ENCODE results near the gene GPR31. TPM values are rescaled to one million over a fixed set of nuclear protein-coding genes. Genes with fewer than 3 reads are reported as not detected.
"Not testable (repeated sequence)": the region's sequence is repeated elsewhere in the genome, so short reads cannot be mapped to it uniquely, and the experiment has no call there.

The GPR31 gene
- not detected in 2 replicates for total RNA-seq

GRCh38 chr6:167157863-167158262, at the start of gene GPR31:
GPR31 (minus strand) TSS chr6:167157980; CDS start chr6:167157831, 149 bp downstream.
- Histone ChIP-seq H3K27me3 (ENCODE audit: control insufficient read depth, insufficient read depth, low read length) (no peaks in the 10 kb centered on the region), H3K4me3 (ENCODE audit: low read depth, low read length) (no peak within 1 kb of the TSS), H3K36me3 (ENCODE audit: control insufficient read depth, insufficient read depth, low read length) (no peaks in the 10 kb centered on the region)
- no peak for DNase-seq (ENCODE audit: low read depth)
- TF ChIP-seq CTCF (IDR thresholded peaks at IDR 0.05; ENCODE audit: insufficient read depth, low read length, poor library complexity, severe bottlenecking): no peak

GRCh38 chr6:167207527-167207926, 49.7 kb upstream of the GPR31 start:
- no peak overlapping the region for H3K4me3 ChIP-seq (ENCODE audit: low read depth, low read length)
- no peak for DNase-seq (ENCODE audit: low read depth)
- H3K27me3 ChIP-seq (ENCODE audit: control insufficient read depth, insufficient read depth, low read length): peaks cover 3% of the 10 kb centered on the region
- no peaks in the 10 kb centered on the region for H3K36me3 ChIP-seq (ENCODE audit: control insufficient read depth, insufficient read depth, low read length)
- TF ChIP-seq CTCF (IDR thresholded peaks at IDR 0.05; ENCODE audit: insufficient read depth, low read length, poor library complexity, severe bottlenecking): no peak

GRCh38 chr6:167205316-167205715, 47.5 kb upstream of the GPR31 start:
- H3K36me3 ChIP-seq (ENCODE audit: control insufficient read depth, insufficient read depth, low read length); H3K27me3 ChIP-seq (ENCODE audit: control insufficient read depth, insufficient read depth, low read length); H3K4me3 ChIP-seq (ENCODE audit: low read depth, low read length): not testable (repeated sequence)
- peak; percentile 7 for DNase-seq (ENCODE audit: low read depth)

- not testable (repeated sequence) for H3K36me3 ChIP-seq (ENCODE audit: control insufficient read depth, insufficient read depth, low read length); H3K27me3 ChIP-seq (ENCODE audit: control insufficient read depth, insufficient read depth, low read length); H3K4me3 ChIP-seq (ENCODE audit: low read depth, low read length)
- peak; percentile 25 for DNase-seq (ENCODE audit: low read depth)
Measured at GRCh38 chr6:167204059-167204348, 46.2 kb upstream of the GPR31 start.

- not testable (repeated sequence) for H3K36me3 ChIP-seq (ENCODE audit: control insufficient read depth, insufficient read depth, low read length); H3K4me3 ChIP-seq (ENCODE audit: low read depth, low read length); DNase-seq (ENCODE audit: low read depth); H3K27me3 ChIP-seq (ENCODE audit: control insufficient read depth, insufficient read depth, low read length)
Measured at GRCh38 chr6:167203261-167204058, 45.7 kb upstream of the GPR31 start.

- H3K4me3 ChIP-seq (ENCODE audit: low read depth, low read length); DNase-seq (ENCODE audit: low read depth); H3K27me3 ChIP-seq (ENCODE audit: control insufficient read depth, insufficient read depth, low read length); H3K36me3 ChIP-seq (ENCODE audit: control insufficient read depth, insufficient read depth, low read length): not testable (repeated sequence)
Measured at GRCh38 chr6:167202613-167203012, 44.8 kb upstream of the GPR31 start.

GRCh38 chr6:167200806-167201205, 43.0 kb upstream of the GPR31 start:
- Histone ChIP-seq H3K4me3 (ENCODE audit: low read depth, low read length) (no peak overlapping the region), H3K36me3 (ENCODE audit: control insufficient read depth, insufficient read depth, low read length) (no peaks in the 10 kb centered on the region), H3K27me3 (ENCODE audit: control insufficient read depth, insufficient read depth, low read length) (peaks cover 2% of the 10 kb centered on the region)
- TF ChIP-seq CTCF (IDR thresholded peaks at IDR 0.05; ENCODE audit: insufficient read depth, low read length, poor library complexity, severe bottlenecking): no peak
- no peak for DNase-seq (ENCODE audit: low read depth)

GRCh38 chr6:167195941-167196610, 38.3 kb upstream of the GPR31 start:
- not testable (repeated sequence) for H3K36me3 ChIP-seq (ENCODE audit: control insufficient read depth, insufficient read depth, low read length); H3K4me3 ChIP-seq (ENCODE audit: low read depth, low read length); DNase-seq (ENCODE audit: low read depth); H3K27me3 ChIP-seq (ENCODE audit: control insufficient read depth, insufficient read depth, low read length)

- H3K4me3 ChIP-seq (ENCODE audit: low read depth, low read length); H3K27me3 ChIP-seq (ENCODE audit: control insufficient read depth, insufficient read depth, low read length); H3K36me3 ChIP-seq (ENCODE audit: control insufficient read depth, insufficient read depth, low read length); DNase-seq (ENCODE audit: low read depth): not testable (repeated sequence)
Measured at GRCh38 chr6:167193515-167194125, 35.8 kb upstream of the GPR31 start.

GRCh38 chr6:167191043-167191583, 33.3 kb upstream of the GPR31 start:
- DNase-seq (ENCODE audit: low read depth); H3K36me3 ChIP-seq (ENCODE audit: control insufficient read depth, insufficient read depth, low read length); H3K4me3 ChIP-seq (ENCODE audit: low read depth, low read length); H3K27me3 ChIP-seq (ENCODE audit: control insufficient read depth, insufficient read depth, low read length): not testable (repeated sequence)

GRCh38 chr6:167187275-167187674, 29.5 kb upstream of the GPR31 start:
- H3K27me3 ChIP-seq (ENCODE audit: control insufficient read depth, insufficient read depth, low read length); H3K4me3 ChIP-seq (ENCODE audit: low read depth, low read length); DNase-seq (ENCODE audit: low read depth); H3K36me3 ChIP-seq (ENCODE audit: control insufficient read depth, insufficient read depth, low read length): not testable (repeated sequence)
